Dermis blood vessel endothelial cell (primary cell): ENCODE results near the gene MRPL1. TPM values are rescaled to one million over a fixed set of nuclear protein-coding genes. Genes with fewer than 3 reads are reported as not detected.
"Not testable (repeated sequence)": the region's sequence is repeated elsewhere in the genome, so short reads cannot be mapped to it uniquely, and the experiment has no call there.

Source experiments
- DNase-seq: peaks from one replicate; pipeline ENCODE4 v3.0.0; 2010
- total RNA-seq: library from RNA; depleted of rRNA; stranded (reverse); fragments of >200 nt; gene quantifications from 2 replicates; pipeline ENCODE4 v1.2.3, GENCODE V29; 2014

Gene MRPL1
- total RNA-seq, 1 donor from 2014 or later = 33.2 TPM

DNA sequence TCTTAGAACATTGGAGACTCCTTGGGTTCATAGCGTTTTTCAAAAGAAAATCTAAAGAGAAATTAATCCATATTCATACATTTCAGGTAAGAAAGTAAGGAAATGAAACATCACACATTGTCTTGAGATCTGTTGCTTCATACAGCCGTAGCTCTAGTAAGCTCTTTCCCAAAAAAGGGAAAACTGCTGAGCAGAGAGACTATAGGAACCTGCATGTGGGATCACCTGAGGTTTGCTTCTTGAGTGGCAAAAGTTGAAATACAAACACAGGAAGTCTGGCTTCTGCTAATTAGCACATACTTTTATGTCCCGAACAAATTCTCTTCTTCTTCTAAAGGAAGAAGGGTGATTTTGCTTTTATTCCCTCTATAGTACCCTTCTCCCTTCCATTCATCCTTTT is 57.7 kb downstream of the MRPL1 start:
- peak; percentile 54 for DNase-seq

DNA sequence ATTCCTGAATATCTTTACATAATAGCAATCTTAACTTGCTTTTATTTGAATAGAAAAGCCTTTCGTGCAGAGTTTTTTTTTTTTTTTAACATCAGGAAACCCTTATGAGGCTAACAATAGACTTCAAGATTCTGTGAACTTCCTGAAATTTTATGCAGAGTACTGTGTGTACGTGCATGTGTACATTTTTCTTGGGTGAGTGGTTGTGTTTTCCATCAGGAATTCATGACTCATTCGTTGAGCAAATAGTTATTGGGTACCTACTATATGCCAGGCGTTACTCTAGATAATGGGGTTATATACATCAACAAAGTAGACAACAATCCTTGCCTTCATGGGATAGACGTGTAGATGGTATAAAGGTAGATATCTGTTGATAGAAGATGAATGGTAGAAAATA is 59.1 kb downstream of the MRPL1 start:
- peak; percentile 98 for DNase-seq

DNA sequence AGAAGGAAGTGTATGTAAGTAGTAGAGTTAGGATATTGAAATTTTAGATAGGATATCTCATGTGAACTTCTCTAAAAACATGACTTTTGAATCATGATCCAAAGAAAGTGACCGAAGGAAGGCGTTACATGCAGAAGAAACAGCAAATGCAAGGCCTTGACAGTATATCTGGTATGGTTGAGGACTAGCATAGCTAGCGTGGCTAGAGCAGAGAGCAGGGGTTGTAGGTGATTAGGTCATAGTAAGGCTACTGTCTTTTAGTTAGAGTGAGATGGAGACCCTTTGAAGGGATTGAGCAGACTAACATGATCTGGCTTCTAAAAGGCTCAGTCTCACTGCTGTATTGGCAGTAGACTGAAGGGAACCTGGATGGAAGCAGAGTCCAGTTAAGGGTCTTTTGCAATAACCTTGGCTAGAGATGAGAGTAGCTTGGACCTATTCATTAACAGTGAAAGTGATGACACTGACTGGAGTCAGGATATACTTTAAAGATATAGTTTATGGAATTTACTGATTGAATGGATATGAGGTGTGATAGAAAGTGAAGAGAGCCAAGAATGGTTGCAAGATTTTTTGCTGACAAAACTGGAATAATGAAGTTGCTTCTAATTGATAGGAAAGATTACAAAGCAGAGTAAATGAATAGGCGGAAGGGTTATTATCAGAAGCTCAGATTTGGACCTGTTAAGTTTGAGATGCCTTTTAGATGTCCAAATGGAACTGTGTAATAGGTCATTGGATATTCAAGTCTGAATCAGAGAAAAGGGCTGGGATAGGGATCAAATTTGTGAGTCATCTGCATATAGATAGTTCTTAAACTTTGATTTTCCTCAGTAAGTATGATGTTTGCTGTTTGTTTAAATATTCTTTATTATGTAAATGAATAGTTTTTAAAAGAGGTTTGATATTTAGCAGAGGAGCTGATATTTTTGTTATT is 59.8 kb downstream of the MRPL1 start:
- peak; percentile 67 for DNase-seq

DNA sequence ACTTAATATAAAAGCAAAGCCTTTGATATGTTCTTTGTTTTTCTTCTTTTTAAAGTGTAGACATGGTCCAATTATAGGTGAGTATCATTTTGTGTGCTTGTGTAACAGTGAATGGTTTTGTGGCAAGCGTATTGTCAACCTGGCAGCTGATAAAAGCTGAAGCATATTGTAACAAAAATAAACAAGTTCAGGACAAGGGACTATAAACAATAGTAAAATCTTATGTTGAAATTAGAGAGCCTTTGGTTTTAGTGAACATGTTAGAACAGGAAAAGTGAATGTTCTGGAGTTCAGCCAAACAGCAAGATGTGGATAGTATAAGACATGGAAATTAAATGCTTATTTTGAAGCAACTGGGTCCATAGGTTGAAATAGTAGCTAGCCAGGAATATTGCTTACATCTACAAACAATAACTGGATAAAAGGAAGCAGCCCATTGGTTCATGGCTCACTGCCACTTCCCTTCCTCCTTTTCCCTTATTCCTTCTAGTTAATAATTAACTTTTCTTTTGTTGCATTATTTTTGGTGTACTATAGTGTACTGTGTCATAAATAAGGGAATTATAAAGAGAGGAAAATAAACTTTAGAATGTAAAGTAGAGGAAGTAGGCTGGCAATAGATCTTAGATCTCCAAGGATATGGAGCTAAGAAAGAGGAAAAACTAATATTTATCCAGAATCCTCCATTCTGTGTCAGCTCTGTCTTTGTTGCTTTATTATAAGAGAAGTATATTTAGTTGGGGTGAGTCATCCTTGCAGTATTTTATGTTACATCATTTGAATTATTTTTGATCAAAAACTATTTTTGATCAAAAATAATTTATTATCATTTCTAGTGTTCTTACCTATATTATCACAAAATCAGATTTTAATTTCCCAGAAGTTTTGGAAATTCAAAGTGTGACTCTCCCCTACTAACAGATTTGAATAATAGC is 65.6 kb downstream of the MRPL1 start:
- DNase-seq = peak; percentile 81

DNA sequence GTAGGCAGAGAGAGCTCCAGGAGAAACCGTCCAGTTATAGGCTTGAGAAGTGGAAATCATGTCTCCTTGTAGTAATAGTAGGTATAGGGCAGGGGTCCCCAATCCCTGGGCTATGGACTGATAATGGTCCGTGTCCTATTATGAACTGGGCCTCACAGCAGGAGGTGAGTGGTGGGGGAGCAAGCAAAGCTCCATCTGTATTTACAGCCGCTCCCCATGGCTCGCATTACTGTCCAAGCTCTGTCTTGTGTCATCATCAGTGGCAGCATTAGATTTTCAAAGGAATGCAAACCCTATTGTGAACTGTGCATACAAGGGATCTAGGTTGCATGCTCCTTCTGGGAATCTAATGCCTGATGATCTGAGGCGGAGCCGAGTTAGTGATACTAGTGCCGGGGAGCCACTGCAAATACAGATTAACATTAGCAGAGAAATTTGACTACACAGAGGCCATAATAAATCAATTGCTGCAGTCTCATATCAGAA is 67.6 kb downstream of the MRPL1 start:
- no peak for DNase-seq

DNA sequence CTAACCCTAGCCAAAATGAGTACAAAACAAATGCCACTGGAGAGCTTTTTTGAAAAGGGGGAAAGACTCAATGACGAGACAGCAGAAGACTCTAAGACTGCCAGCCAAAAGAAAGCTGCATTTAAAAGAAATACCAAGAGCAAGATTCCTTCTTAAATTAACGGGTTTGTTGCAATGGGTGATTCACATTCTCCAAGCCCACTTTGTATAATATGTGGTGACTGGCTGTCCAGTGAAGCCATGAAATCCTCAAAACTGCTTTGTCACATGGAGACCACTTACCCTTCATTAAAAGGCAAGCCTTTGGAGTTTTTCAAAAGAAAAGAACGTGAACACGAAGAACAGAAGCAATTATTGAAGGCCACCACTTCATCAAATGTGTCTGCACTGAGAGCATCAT is 68.2 kb downstream of the MRPL1 start:
- no peak for DNase-seq

DNA sequence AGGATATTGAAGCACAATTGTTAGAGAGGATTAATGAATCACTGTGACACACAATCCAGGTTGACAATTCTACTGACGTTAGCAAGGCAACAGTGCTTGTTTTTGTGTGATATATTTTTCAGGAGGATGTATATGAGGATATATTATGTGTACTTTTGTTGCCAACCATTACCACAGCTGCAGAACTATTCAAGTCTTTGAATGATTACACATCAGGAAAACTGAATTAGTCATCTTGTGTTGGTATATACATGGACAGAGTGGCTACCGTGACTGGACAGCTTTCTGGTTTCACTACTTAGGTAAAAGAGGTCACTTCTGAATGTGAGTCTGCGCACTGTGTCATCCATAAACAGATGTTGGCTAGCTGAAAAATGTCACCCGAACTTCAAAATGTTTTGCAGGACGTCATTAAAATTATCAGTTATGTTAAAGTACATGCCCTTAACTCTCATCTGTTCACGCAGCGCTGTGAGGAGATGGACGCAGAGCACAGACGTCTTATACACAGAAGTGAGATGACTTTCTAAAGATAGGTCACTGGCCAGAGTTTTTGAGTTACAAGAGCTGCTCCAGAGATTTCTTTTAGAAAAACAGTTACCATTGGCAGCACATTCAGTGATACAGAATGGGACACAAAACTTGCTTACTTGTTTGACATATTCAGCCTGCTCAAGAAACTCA is 69.0 kb downstream of the MRPL1 start:
- DNase-seq = peak; percentile 94

DNA sequence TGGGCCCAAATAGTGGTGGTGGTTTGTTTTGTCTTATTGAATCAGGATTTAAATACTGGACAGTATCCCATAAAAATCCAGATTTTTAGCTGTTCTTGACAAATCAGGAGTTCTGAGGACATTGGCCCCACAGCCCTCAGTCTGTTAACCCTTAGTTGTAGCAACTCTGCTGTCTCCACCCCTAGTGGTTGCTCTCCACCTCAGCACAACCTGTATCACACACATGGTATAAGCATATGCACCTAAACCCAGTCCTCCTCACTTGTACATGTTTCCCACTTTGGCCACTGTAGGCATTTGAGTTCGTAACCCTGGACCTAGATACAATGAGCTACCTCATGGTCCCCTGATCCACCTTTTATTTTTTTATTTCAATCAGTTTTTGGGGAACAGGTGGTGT is 75.9 kb downstream of the MRPL1 start:
- DNase-seq = no peak

DNA sequence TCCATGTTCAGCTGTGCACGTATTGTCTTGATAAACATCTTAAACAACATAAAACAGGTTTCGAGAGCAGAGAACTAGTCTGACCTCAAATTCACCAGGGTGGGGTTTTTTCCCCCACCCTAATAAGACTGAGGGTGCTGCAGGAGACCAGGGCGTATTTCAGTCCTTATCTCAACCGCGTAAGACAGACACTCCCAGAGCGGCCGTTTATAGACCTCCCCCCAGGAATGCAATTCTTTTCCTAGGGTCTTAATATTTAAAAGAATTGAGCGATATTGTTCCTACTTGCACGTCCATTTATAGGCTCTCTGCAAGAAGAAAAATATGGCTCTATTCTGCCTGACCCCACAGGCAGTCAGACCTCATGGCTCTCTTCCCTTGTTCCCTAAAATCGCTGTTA is 83.3 kb downstream of the MRPL1 start:
- not testable (repeated sequence) for DNase-seq

DNA sequence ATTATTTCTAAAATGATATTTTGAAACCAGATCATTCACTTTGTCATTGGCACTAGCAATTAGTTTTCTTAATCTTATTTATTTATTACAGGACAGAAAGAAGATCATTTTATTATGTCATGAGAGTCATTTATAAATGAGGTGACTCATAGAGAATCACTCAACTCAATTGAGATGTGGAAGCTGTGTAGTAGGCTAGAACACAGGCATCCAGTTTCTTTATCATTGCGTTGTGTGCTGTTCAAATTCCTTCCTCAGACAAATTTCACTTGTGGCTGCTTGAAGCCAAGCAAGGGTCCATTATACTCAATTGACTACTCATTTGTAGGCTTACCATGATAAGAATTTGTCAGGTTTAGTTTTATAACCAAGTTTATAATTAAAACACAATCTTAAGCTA is 87.6 kb downstream of the MRPL1 start:
- DNase-seq = no peak

DNA sequence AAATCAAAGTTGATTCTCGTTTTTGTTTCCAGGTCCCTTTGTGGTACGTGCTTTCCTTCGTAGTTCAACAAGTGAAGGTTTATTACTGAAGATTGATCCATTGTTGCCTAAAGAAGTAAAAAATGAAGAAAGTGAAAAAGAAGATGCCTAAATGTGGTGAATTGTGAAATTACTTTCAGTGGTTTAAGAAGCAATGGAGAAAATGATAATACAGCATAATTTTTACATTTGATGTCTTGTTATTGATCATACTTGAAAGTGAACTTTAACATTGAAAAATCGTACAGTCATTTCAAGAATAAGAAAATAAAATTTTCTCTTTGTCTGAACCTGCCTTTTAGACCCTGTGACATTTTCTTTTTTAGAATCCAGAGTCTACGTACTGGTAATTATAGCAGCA is 89.8 kb downstream of the MRPL1 start:
- DNase-seq = no peak

DNA sequence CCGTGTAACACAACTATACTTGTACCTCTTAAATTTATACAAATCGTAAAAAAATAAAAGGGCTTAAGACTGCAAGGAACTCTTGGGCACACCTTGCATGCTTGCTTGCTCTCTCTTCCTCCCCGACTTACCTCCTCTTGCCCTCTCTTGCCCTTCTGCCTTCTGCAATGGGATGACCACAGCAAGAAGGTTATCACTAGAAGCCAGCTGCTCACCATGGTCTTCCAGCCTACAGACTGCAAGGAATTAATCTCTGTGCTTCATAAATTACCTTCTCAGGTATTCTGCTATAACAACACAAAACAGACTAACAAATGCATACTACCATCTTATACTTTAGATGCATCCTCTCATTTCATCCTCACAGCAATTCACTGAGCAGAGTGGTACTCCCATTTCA is 92.1 kb downstream of the MRPL1 start:
- no peak for DNase-seq

DNA sequence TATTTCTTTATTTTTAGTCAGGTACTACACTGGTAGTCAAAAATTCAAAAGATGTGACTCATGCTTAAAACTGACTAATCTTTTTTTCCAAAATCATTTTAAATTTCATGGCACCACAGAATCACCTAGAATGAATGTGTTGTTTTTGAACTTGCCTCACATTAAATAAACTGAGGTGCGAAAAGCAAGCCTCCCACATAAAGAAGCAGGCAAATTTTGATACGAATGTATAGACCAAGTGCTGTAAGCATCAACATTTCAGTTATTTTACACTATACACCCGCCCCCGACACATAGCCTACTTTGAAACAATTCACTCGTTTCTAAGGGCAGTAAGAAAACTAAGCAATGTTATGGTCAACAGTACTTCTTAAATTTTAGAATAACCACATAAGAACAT is 94.3 kb downstream of the MRPL1 start:
- no peak for DNase-seq

DNA sequence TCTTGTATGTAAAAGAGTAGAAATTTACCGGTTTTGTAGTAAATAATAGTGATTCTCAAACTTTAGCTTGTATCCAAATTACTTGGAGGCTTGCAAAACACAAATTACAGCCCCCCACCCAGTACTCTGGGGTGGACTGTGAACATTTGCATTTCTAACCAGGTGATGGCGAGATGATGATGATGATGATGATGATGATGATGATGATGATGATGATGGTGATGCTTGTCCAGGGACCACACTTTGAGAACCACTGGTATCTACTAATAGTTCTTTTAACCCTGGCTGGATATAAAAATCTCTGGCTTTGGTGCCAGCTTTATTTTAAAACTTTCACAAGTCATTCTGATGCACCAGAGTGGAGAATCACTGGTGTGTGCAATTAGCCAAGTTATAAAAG is 96.3 kb downstream of the MRPL1 start:
- no peak for DNase-seq

DNA sequence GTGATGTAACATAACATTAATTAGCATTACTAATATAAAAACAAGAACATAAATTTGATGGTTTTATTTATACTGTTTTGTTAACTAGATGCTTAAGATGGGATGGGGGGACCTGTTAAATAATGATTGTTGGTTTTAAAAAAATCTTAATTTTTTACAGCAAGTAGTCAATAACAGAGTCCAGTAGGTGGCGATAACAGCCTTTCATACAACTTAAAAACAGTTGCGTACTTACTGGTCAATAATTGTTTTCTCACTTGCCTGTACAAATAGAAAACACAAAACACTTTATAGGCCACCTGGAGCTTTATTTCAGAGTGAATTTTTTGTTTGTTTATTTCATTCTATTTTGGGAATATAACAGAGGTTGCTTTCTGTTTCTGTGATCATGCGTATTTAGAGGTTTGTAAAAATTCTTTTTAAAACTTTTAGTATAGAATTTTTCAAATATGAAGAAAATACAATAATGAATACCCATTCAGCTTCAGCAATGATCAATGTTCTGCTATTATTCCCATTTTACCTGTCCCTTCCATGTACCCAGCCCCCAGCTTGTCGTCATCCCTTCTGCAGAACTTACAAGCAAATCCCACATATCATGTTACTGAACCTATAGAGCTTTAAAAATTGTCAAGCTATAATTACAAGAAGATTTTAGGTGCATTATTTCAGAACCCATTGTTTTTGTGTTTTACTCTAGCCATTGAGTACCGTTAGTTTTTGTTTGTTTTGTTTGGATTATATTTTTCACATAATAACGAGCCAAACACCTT is 97.1 kb downstream of the MRPL1 start:
- peak; percentile 78 for DNase-seq

DNA sequence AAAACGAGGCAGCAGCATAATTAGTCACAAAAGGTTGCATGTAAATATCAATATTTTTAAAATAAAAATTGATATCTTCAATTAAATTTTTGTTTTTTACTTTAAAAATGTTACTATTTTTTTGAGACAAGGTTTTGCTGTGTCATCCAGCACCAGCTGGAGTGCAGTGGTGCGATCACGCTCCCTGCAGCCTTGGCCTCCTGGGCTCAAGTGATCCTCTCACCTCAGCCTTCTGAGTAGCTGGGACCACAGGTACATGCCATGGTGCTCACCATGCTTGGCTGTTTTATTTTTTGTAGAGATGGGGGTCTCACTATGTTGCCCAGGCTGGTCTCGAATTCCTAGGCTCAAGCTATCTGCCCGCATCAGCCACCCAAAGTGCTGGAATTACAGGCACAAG is 97.7 kb downstream of the MRPL1 start:
- no peak for DNase-seq

DNA sequence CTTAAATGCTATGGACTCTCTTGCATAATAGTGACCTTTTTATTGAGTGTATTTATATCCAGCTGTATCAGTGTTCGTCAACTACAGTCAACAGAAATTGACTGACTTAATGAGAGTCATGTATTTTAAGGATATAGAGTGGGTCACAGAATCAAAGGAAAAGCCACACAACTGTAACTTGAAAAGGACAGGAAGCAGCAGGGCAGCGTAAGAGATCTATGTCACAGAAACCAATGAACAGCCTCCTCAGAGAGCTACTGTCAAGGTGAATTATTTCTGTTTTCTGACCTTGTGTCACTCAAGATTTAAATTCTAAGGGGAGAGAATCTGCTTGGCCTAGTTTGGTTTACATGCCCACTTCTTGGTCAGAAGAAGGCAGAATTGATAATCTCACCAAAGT is 100.4 kb downstream of the MRPL1 start:
- DNase-seq = no peak

DNA sequence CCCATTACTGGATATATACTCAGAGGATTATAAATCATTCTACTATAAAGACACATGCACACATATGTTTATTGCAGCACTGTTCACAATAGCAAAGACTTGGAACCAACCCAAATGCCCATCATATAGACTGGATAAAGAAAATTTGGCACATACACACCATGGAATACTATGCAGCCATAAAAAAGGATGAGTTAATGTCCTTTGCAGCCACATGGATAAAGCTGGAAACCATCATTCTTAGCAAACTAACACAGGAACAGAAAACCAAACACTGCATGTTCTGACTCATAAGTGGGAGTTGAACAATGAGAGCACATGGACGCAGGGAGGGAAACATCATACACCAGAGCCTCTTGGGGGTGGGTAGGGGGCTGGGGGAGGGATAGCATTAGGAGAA is 111.0 kb downstream of the MRPL1 start:
- not testable (repeated sequence) for DNase-seq

DNA sequence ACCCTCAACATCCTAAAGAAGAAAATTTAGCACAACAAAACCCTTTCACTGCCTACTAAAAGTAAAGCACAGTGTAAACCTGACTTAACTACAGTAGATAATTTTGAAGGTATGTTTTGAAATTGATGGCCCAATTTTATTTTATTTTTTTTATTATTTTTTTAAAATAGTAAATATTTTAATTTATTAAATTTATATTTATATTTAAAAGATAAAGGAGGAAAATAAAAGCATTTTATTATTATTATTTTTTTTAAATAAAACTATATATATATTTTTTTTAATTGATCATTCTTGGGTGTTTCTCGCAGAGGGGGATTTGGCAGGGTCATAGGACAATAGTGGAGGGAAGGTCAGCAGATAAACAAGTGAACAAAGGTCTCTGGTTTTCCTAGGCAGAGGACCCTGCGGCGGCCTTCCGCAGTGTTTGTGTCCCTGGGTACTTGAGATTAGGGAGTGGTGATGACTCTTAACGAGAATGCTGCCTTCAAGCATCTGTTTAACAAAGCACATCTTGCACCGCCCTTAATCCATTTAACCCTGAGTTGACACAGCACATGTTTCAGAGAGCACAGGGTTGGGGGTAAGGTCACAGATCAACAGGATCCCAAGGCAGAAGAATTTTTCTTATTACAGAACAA is 120.4 kb downstream of the MRPL1 start:
- not testable (repeated sequence) for DNase-seq

DNA sequence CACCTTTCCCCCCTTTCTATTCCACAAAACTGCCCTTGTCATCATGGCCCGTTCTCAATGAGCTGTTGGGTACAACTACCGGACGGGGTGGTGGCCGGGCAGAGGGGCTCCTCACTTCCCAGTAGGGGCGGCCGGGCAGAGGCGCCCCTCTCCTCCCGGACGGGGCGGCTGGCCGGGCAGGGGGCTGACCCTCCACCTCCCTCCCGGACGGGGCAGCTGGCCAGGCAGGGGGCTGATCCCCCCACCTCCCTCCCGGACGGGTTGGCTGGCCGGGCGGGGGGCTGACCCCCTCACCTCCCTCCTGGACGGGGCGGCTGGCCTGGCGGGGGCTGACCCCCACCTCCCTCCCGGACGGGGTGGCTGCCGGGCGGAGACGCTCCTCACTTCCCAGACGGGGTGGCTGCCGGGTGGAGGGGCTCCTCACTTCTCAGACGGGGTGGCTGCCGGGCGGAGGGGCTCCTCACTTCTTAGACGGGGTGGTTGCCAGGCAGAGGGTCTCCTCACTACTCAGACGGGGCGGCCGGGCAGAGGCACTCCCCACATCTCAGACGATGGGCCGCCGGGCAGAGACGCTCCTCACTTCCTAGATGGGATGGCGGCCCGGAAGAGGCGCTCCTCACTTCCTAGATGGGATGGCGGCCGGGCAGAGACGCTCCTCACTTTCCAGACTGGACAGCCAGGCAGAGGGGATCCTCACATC is 121.1 kb downstream of the MRPL1 start:
- not testable (repeated sequence) for DNase-seq

DNA sequence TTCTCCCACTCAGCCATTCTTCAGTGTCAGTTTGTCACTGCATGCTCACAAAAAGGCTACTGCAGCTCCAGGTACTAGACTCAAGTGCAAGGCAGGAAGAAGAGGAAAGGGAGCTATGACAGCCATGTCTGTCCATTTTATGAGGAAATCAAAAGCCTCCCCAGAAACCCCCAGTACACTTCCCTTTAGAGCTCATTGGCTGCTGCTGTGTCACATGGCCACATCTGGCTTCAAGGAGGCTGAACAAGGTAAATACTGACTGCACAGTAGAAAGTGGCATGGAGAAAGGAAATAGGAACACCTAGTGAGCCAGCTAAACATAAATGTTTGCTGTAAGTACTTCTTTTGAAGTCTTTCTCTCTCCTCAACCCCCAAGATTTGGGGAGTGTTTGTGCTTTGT is 127.3 kb downstream of the MRPL1 start:
- DNase-seq = no peak
